GM19455 (cell line): ENCODE data around the gene RNF13.

Source experiments
- ATAC-seq: cut with Tn5 transposase; IDR thresholded peaks from one replicate; pipeline ENCODE4 v1.9.1; 2021; ENCODE audit not compliant: unreplicated experiment

Gene RNF13, protein sequence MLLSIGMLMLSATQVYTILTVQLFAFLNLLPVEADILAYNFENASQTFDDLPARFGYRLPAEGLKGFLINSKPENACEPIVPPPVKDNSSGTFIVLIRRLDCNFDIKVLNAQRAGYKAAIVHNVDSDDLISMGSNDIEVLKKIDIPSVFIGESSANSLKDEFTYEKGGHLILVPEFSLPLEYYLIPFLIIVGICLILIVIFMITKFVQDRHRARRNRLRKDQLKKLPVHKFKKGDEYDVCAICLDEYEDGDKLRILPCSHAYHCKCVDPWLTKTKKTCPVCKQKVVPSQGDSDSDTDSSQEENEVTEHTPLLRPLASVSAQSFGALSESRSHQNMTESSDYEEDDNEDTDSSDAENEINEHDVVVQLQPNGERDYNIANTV

DNA sequence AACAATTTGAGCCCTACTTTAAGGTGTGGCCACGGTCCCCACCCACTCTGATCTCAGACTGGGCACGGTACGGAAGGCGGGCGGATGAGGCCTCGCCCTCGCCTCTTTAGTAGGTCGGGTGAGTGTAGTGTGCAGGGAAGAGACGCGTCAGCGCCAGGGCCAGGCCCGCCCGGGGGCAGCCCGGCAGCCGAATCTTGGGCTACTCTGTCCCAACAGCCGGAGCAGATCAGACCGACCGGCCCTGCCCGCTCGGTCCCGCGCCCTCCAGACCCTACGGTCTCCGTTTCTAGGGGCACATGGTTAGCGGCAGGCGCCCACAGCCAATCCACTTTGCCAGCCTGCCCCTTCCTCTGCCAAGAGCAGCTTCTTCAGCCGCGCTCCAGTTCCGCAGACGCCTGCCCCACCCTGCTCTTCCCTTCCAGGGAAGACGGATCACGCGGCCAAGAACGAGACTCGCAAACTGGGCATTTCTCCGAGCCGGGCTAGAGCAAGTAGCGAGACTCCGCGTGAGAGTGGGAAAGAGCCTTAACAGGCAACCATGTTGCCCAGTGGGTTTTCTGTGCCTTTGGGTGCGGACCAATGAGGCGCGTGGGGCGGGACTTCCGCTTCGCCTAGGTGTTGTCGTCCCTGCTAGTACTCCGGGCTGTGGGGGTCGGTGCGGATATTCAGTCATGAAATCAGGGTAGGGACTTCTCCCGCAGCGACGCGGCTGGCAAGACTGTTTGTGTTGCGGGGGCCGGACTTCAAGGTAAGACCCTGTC, at the start of gene RNF13:
RNF13 (plus strand) TSS at position 610 of the 761 bp plus-strand sequence. CDS start 32,812 bp downstream, outside the sequence.
- ATAC-seq = peak; percentile 95

DNA sequence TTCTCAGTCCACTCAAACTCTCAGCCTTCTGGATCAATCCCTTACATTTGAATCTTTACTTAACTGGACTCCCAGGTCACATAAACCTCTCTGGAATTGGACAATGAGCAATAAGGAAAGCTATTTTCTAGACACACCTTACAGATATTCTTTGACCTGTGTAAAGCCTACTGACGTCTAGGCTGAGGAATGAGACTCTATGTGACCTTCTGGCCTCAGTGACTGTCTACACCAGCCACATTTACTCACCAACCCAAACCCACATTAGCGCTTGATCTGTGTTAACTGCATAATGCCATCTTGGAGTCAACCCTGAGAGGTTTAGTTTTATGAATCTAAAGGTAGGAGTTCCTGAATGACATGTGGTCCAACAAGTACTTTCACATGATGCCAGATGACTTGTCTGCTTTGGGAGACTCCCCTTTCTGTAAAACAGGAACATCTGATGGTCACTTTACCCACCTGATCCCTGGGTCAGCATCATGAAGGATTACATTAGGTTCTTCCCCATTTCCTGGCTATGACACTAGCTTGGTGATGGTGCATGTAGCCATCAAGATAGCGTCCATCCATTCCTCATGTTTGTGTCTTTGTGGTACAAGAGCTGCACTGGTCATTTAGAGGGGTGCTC, 49.3 kb upstream of the RNF13 start:
- no peak for ATAC-seq

DNA sequence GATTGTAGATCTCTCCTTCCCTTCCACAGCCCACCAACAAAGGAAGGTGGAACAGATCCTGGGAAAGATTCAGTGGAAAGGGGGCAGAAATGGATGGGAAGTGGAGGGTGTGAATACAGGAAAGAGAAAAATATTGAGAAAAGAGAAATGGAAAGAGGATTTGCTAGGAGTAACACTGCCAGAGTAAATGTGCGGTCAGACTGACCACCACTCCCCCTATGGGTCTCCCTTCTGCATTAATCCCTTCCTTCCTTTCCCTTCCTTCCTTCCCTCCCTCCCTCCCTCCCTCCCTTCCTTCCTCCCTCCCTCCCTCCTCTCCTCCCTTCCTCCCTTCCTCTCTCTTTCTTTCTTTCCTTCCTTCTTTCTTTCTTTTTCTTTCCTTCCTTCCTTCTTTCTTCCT, 48.7 kb upstream of the RNF13 start:
- ATAC-seq = no peak

DNA sequence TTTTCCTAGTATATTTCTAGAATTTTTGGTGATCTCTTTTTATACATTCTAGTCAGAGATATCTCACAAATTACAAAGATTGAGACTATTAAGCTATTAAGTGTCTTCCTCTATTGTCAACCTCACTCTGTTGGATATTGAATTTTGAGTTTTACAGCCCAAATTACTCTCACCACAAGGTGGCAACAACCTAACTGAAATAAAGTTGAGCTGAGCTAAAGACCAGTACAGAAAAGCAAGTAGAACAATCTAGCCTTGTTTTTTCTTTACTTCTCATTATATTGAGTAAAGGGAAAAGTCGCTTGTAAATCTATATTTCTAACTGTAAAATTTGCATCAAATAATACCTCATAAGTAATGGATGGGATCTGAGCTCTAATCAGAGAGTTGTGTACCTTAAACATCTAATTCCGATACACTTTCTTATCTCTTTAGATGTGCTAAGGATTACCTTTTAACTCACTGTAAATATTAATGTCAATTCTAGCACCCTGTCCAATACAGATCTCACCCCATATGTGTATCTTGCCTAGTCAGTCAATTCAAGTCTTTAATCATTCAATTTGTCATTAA, 47.2 kb upstream of the RNF13 start:
- no peak for ATAC-seq

DNA sequence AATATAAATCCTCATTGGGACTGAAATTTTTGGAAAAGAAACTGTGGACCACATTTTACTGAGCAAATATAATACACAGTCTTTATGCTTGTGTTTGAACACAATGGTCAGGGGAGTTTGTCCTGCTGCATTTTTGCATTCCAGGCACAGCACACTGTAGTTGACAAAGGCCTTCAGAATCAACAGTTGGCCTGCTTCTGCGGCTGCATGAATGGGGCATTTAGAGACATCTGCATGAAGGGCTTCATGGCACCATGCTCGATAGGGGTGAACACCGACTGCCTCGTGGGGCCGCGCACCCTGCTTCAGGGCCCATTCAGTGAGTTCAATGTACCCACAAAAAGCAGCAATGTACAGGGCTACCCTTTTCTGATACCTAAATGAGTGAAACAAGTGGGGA, 45.3 kb upstream of the RNF13 start:
- ATAC-seq = no peak

DNA sequence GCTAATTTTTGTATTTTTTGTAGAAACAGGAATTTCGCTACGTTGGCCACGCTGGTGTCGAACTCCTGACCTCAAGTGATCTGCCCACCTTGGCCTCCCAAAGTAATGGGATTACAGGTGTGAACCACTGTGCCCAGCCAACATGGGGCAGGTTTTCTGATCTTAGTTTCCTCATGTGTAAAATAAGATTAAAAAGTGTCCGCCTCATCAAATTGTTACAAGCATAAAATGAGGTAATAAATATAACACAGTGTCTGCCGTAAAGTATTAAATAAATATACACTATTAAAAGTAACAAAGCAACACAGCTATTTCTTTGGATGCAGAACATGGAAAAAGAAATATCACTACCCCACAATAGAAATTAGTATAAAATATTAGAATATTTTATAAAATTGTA, 44.3 kb upstream of the RNF13 start:
- ATAC-seq = no peak

DNA sequence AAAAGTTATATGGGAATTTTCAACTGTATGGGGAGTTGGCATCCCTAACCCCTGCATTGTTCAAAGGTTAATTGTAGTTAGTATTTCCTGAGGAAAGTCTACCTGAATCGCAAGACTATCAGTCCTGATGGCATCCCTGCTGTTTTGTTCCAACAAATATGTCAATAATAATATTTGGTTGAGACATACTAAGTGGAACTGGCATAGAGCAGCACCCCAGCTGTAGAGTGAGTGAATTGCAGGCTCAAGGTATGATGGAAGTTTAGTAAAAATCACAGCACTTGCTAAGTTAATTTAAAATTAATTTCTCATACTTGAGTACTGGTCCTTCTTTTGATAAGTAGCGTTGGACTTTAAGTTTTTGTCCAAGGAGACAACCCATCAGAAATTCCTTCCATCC, 42.8 kb upstream of the RNF13 start:
- no peak for ATAC-seq

DNA sequence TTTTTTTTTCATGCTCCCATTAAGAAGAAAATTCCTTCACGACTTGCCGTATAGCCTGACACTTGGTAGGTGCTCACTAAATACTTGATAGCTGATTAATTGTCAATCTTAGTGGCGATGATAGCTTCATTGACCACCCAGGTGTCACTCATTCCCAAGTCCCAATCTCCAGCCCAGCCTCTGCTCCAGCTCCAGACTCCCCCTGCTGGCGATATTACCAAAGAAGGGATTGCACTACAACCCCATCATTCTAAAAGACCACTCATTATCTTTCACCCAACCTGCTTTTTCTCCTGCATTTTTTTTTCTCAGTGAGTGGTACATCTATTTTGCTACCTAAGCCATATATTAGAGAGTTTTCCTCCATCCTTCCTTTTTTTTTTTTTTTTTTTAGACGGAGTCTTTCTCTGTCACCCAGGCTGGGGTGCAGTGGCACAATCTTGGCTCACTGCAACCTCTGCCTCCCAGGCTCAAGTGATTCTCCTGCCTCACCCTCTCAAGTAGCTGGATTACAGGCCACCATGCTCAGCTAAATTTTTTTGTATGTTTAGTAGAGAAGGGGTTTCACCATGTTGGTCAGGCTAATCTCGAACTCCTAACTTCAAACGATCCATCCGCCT, 41.3 kb upstream of the RNF13 start:
- ATAC-seq = no peak

DNA sequence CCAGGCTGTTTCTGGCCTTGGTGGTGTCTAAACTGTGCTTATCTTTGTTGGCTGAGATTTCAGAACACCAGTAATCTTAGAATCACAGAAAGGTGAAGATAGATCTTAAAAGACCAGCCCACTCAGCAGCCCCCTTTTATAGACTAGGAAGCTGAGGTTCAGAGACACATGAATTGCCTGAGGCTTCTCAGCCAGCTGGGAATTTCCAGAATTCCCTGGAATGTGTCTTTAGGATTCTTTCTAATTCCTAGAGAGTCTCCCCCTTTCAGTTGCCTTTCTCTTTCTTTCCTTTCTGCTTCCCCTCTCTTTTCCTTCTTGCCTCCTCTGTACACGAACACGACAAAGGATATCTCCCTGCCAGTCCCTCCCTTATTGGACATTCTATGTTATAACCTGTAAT, 40.2 kb upstream of the RNF13 start:
- no peak for ATAC-seq

DNA sequence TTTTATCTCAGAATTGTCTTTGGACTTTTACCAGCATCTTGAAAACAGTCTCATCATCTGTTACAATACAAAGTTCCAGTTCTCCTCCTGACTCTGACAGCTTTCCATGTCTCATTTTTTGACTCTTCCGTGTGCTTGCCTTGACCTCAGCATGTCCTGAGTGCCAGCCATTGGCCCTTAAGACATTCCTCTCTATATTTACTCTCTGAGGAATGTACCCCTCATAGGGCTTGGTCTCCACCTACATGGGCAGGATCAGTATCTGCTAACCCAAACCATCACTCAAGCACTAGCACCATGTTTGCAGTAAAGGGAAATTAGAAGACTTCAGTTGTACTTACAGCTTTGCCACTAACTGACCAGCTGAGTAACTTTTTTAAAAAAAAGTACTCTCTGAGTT, 36.8 kb upstream of the RNF13 start:
- ATAC-seq = no peak

DNA sequence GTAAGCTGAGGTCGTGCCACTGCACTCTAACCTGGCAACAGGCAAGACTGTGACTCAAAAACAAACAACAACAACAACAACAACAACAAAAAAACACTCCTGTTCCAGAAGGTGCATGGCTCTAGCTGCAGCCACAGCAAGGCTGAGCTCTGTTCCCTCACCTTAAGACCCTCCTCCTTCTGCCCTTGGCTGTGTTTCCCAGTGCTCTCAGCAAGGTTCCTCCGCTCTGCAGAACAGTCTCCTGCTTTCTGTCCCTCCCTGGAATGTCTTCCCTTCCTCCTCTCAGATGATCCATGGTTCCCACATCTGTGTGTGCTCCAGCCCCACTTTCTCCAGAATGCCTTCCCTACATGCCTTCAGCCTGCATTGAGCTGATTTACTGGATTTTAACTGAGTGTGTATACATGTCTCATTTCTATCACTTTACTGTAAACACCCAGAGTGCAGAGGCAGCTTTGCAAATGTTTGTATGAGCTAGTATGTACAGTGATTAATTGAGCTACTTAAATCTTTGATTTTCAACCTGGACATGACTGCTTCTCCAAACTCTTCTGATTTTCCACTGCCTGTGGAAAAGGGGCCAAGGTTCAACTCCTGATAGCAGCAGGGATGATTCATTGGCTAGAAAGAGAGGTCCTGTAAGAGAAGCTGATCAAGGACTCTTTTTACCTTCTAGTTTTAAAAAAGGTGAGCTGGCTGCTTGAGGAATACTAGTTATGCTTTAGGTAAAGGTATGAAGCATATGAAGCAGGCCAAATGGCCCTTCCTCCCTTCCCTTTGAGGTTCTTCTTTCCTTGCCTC, 35.4 kb upstream of the RNF13 start:
- ATAC-seq = no peak

DNA sequence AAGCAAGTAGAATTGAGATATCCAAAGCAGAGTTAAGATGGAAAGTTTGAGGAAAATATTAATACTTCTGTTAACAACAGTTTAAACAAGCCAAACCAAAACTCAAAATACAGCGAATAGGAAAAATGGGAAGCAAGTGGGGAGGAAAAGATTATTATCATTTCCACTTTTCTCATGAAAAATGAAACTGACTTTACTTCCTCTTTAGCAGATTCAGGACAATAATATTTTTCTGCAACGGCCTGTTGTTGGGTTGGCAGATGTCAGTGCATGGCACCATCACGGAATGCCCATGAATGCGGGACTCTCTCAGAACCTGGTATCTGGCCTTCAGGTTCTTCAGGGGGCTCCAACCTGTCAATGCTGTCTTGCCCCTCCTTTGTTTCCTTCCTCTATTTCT, 31.8 kb upstream of the RNF13 start:
- no peak for ATAC-seq

DNA sequence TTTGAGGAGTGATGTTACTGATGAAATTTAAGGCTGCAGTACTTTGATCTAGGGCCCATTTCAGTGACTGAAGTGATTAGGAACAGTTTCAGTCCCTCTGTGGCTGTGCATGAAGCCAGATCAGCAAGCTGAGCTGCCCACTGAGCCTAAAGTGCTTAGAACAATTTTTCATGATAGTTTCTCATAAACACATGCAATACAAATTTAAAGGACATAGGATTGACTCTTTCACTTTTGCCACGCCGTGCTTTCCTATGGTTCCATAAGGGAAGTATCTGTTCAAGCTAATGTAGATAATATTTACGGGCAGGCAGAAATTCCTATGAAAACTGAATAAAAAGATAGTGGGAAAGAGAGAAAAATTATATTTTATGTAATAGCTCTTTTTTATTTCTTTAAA, 31.3 kb upstream of the RNF13 start:
- ATAC-seq = no peak

DNA sequence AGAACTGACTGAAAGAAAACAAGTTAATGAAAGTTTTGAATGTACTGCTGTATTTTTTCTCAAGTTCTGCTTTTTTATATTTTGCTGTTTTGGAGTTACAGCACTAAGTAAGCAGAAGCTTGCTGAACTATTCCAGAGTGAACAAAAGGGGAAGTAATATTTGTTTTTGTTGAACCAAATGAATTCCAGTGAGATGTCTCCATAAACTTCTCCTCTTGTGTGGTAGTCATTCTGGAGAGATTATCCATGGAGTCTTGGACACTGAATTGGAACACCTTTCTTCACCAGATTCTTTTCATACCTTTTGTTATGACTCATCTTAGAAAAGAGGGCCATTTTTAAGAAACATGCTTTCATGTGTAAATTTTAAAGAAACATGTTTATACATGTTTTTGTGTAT, 29.4 kb upstream of the RNF13 start:
- no peak for ATAC-seq

DNA sequence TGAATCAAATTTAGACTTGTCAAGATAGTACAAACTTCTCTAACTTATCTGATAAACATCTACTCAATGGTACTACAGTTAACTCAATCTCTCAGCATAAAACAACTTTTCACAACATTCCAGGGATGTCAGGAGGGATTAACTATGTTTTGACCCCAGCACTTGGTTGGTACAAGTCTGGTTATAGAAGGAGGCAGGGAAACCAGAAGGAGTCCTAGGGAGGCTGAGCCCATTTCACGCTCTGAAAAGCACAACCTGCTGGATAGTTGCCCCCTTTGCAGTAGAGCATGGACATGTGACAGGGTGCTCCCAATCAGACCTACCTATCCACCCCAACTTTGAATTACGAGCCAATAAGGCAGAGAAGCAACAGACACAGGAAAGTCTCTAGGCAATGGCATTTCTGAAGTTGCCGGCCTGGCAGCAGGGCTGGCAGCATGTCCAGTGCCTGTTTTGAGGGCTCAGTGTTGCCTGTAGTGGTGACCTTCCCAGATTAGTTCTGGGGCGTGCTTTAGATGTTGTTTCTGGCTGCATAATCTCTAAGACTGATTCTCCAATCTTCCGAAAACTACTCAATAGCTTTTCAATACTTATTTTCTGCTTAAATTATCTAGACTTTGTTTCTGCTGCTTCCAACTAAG, 28.8 kb upstream of the RNF13 start:
- no peak for ATAC-seq

DNA sequence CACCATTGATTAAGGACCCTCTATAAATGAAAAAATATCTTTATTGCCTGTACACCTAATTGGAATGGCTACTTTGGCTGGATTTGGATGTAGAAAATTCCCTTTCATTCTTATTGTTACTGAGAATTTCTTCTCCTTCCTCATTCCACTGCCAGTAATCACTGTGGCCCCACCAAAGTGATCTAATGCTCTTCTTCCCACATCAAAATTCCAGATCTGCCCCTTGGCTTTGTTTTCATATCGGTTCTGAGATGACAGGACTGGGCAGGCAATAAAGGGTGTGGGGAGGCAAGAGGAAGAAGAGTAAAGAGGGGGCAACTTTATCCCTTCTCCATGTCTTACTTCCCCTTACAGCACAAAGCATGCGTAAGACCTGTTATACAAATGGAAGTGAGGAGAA, 22.7 kb upstream of the RNF13 start:
- ATAC-seq = no peak

DNA sequence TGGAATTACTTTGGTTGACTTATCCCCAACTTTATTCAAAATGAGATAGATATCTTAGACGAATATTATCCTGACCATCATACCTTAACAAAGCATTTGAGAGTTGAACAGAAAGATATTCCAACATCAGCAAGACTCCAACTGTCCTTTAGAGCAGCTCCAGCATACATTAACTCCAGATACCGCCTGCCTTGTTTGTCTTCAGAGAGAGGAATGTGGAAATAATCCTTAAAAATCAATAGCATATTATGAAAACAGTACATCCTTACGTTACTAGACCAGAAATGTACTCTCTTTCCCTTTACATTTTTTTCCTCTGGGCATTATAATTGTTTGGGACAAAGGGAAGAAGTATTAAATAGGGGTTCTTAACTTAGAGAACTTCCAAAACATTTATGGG, 22.3 kb upstream of the RNF13 start:
- no peak for ATAC-seq

DNA sequence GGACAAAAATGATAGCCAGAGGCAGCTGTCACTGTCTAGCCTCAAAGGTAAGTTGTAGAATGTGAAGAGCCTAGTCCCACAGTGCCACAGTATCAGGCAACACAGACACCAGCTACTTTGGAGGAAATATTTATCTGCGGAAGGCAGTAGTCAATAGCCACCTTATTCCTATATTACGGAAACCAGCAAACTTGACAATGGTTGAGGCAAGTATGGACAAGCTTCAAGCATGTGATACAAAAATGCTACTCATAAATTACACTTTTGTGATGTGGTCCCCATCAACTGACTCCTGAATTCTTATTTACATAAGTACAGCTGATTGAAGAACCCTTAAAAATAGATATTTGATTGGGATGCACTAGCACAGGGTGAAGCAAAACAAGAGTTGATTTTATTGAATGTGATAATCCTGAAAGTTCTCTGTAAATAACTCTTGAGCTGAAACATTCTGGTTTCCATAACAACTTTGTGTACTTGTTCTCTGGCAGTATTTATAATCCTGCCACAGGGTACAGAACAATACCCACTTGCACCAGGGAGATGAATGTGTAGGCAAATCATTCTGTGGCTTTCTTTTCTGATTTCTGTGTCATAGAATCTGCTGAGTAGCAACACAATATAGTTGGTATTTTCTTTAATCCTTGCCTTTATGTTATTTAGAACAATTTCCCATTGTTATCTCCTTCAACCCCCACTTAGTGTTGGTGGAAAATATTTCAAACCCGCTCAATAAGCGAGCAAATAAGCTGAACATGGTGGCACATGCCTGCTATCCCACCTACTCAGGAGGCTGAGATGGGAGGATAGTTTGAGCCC, 20.4 kb upstream of the RNF13 start, which contains the start of gene ANKUB1:
ANKUB1 (minus strand) TSS at position 103 of the 819 bp plus-strand sequence. CDS start 188 bp downstream, outside the sequence.
- ATAC-seq = no peak

DNA sequence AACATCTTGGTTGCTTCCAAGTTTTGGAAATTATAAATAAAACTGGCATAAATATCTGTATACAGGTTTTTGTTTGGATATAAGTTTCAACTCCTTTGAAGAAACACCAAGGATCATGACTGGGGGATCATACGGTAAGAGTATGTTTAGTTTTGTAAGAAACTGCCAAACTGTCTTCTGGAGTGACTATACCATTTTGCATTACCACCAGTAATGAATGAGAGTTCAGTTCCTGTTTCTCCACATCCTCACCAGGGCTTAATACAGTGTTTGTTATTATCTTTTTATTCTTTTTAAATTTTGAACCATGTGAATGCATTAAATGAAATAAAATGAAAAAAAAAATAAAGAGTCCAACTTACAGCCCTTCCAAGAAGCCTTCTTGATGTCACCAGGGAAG, 17.0 kb upstream of the RNF13 start:
- no peak for ATAC-seq
